HepG2 (cell line): ENCODE measurements around the gene TXNDC11. TPM values are rescaled to one million over a fixed set of nuclear protein-coding genes. Genes with fewer than 3 reads are reported as not detected.

Experiments
- ASH2L ChIP-seq: fragments of 300-600, 200-600 bp; sonication (generic); IDR thresholded peaks from 2 replicates; pipeline ENCODE4 v1.7.0; 2017; ENCODE audit warnings: low read depth, mild to moderate bottlenecking, moderate library complexity, mixed read lengths, low read length; ENCODE audit not compliant: insufficient read length
- ATF7-NPFF ChIP-seq: sonication (generic); formaldehyde crosslinking; IDR thresholded peaks from 2 replicates; pipeline ENCODE4 v1.8.1; 2023; ENCODE audit warnings: mild to moderate bottlenecking, low read depth, missing genetic modification reagents, moderate library complexity
- DMAP1 ChIP-seq: IDR thresholded peaks from 2 replicates; pipeline ENCODE4 v1.6.1; 2016
- E2F2 ChIP-seq: sonication (generic); formaldehyde crosslinking; IDR thresholded peaks from 2 replicates; pipeline ENCODE4 v1.4.0; 2020; ENCODE audit warnings: missing genetic modification reagents, borderline replicate concordance
- GZF1 ChIP-seq: sonication (generic); formaldehyde crosslinking; IDR thresholded peaks from 2 replicates; pipeline ENCODE4 v1.5.1; 2020; ENCODE audit warnings: mild to moderate bottlenecking, missing genetic modification reagents
- HMGXB3 ChIP-seq: sonication (generic); formaldehyde crosslinking; IDR thresholded peaks from 2 replicates; pipeline ENCODE4 v1.4.0; 2020; ENCODE audit warnings: missing genetic modification reagents, borderline replicate concordance
- HNF1B ChIP-seq: sonication (generic); formaldehyde crosslinking; IDR thresholded peaks from 2 replicates; pipeline ENCODE4 v1.5.1; 2020; ENCODE audit warnings: mild to moderate bottlenecking, moderate library complexity, missing genetic modification reagents
- HOXA5 ChIP-seq: sonication (generic); formaldehyde crosslinking; IDR thresholded peaks from 2 replicates; pipeline ENCODE4 v1.4.0; 2020; ENCODE audit warnings: missing genetic modification reagents
- REXO4 ChIP-seq: sonication (generic); formaldehyde crosslinking; IDR thresholded peaks from 2 replicates; pipeline ENCODE4 v1.8.0; 2022; ENCODE audit warnings: missing genetic modification reagents, mild to moderate bottlenecking, borderline replicate concordance
- TCF12 ChIP-seq, 2 experiments: fragments of 450-650 bp in 1 of 2; sonication (generic) in 1 of 2; formaldehyde crosslinking in 1 of 2; IDR thresholded peaks; 2 replicates each; pipeline versions ENCODE4 v1.6.1 to v1.8.0; 2017 to 2022; ENCODE audit warnings: antibody characterized with exemption in 1 of 2, mild to moderate bottlenecking in 1 of 2, missing genetic modification reagents in 1 of 2, moderate library complexity in 1 of 2
- TFE3 ChIP-seq: IDR thresholded peaks from 2 replicates; pipeline ENCODE4 v1.6.1; 2016
- ZBTB39 ChIP-seq: sonication (generic); formaldehyde crosslinking; IDR thresholded peaks from 2 replicates; pipeline ENCODE4 v1.5.0; 2020; ENCODE audit warnings: missing genetic modification reagents
- ZNF546 ChIP-seq: sonication (generic); formaldehyde crosslinking; conservative IDR thresholded peaks from 2 replicates; pipeline ENCODE4 v1.8.1; 2023; ENCODE audit warnings: mild to moderate bottlenecking, missing genetic modification reagents
- ZNF564 ChIP-seq: sonication (generic); formaldehyde crosslinking; IDR thresholded peaks from 2 replicates; pipeline ENCODE4 v1.8.1; 2023; ENCODE audit warnings: mild to moderate bottlenecking, missing genetic modification reagents
- ZNF776 ChIP-seq: sonication (generic); formaldehyde crosslinking; IDR thresholded peaks from 2 replicates; pipeline ENCODE4 v1.4.0; 2020; ENCODE audit warnings: mild to moderate bottlenecking, missing genetic modification reagents
- polyA plus RNA-seq, 8 experiments: library from polyadenylated mRNA; depleted of rRNA in 3 of 8; stranded (reverse) in 7 of 8; unstranded in 1 of 8; fragments of >200 nt; fragmentation: Illumina TruSeq in 4 of 8; extraction: Trizol in 4 of 8; gene quantifications; 2 replicates each; pipeline versions ENCODE4 v1.2.1 to v1.2.3, GENCODE V29; 2011 to 2016; ENCODE audit warnings: low read depth in 4 of 8, missing spikeins in 1 of 8, mixed read lengths in 1 of 8; ENCODE audit not compliant: insufficient read depth in 1 of 8
- total RNA-seq, 5 experiments: library from RNA; depleted of rRNA; stranded (reverse); fragments of >200 nt; fragmentation: Illumina TruSeq; extraction: Trizol; gene quantifications; 2 replicates each; pipeline ENCODE4 v1.2.3, GENCODE V29; 2016; ENCODE audit warnings: low read depth in 1 of 5

Gene TXNDC11
- total and polyA plus RNA-seq, 2 of the 13 experiments (the other 11 are each of a cell fraction or from before 2014, with no cell fraction given): 74.9 to 123 TPM

GRCh38 chr16:11675561-11676511 lies 66.8 kb downstream of the TXNDC11 start (continued):
- peak; percentile 74; the same call in 1 of the 2 replicates for TF ChIP-seq HMGXB3 (CRISPR knock-in tag)
- TF ChIP-seq HOXA5 (CRISPR knock-in tag): no peak
- TF ChIP-seq E2F2 (CRISPR knock-in tag): no peak
- TF ChIP-seq HNF1B (CRISPR knock-in tag): peak; percentile 71; the same call in 1 of the 2 replicates
- no peak for TF ChIP-seq REXO4
- peak; percentile 61; the same call in 1 of the 2 replicates for TF ChIP-seq DMAP1
- peak; percentile 81 for TF ChIP-seq ZNF564 (CRISPR knock-in tag)
- TF ChIP-seq ATF7-NPFF (CRISPR knock-in tag): no peak
- TF ChIP-seq GZF1: no peak
- no peak for TF ChIP-seq ZNF546 (CRISPR knock-in tag)
- no peak for TF ChIP-seq ZNF776 (CRISPR knock-in tag)
- no peak for TF ChIP-seq TCF12 (IDR thresholded peaks at IDR 0.05)
- no peak for TF ChIP-seq TCF12 (CRISPR knock-in tag; IDR thresholded peaks at IDR 0.05)
- no peak for TF ChIP-seq TFE3
- TF ChIP-seq ASH2L: peak; percentile 61
- no peak for TF ChIP-seq ZBTB39 (CRISPR knock-in tag)
